ENCODE results near the gene RCAN2.

Gene RCAN2

DNA sequence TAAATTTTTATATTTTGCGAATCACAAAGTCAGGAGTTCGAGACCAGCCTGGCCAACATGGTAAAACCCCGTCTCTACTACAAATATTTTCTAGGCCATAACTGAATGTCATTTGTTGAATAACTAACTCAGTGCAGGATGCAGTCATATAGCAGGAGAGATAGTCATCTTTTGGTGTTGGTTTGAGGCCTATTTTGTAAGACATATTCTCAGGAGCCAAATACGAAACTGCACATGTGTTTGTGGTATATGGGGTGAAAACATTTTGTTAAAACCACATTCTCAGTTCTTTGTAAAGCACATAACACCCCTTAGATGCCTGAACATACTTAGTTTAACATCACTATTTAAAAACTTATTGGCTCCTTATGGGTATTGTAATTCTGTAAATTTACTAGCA, 315.8 kb downstream of the RCAN2 start:
- H3K27ac Mint-ChIP-seq (ENCODE audit: low read depth), result peak overlapping the region; percentile 100
- H3K4me3 Mint-ChIP-seq, result peak overlapping the region; percentile 58
- no peaks in the 10 kb centered on the region for H3K27me3 Mint-ChIP-seq
- DNase-seq (ENCODE audit: low spot score in 2 of 2) (peak in 1 of 2 donors; percentile 29), ATAC-seq (replicated peaks; ENCODE audit: extremely low read depth, poor library complexity, severe bottlenecking) (peak; percentile 88)
- H3K4me1 Mint-ChIP-seq, result peaks cover 48% of the 10 kb centered on the region
- H3K36me3 Mint-ChIP-seq (ENCODE audit: insufficient read depth), result peaks cover 4% of the 10 kb centered on the region
- no peaks in the 10 kb centered on the region for H3K9me3 Mint-ChIP-seq

DNA sequence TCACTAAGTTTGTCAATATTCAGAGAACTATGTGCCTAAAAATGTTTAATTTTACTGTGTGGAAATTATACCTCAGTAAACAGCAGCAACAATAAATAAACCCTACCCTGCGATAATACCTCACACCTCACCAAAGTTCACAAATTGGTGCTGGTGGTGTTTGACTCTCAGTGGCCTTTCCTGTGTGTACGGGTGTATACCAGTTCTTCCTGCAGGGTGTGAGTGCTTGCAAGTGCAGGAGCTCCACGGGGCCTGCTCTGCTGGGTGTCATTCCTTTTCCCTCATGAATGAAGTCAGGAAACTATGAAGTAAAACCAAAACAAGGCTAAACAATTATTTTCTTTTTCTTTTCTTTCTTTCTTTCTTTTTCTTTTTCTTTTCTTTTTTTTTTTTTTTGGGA, 316.3 kb downstream of the RCAN2 start:
- peak; percentile 42 for ATAC-seq (replicated peaks; ENCODE audit: extremely low read depth, poor library complexity, severe bottlenecking)
- Mint-ChIP-seq H3K4me3 (peak overlapping the region; percentile 58), H3K4me1 (peaks cover 53% of the 10 kb centered on the region), H3K36me3 (ENCODE audit: insufficient read depth) (peaks cover 8% of the 10 kb centered on the region), H3K27ac (ENCODE audit: low read depth) (peak overlapping the region; percentile 100), H3K27me3 (no peaks in the 10 kb centered on the region), H3K9me3 (no peaks in the 10 kb centered on the region)
- DNase-seq (ENCODE audit: low spot score in 2 of 2), result peak in 1 of 2 donors; percentile 19

DNA sequence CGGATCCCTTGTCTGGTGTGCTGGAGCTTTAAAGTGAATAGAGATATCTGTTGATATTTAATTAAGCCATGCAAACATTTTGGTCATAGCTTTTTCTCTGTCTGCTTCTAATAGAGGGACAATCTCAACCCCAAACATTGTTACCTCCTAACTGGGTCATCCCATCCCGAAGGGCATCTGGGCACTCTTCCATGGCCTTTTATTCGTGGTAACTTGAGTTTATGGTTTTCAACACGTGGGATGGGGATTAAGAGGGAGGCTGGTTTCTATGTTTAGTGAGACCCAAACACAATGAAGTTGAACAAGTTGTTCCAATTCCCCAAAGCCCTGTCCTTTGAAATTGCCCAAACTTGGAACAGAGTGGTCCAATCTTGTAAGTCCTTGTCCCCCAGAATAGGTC, 319.1 kb downstream of the RCAN2 start:
- no peak for ATAC-seq (replicated peaks; ENCODE audit: extremely low read depth, poor library complexity, severe bottlenecking)
- Mint-ChIP-seq H3K9me3 (no peaks in the 10 kb centered on the region), H3K4me1 (peaks cover 52% of the 10 kb centered on the region), H3K27me3 (no peaks in the 10 kb centered on the region), H3K36me3 (ENCODE audit: insufficient read depth) (peaks cover 11% of the 10 kb centered on the region), H3K27ac (ENCODE audit: low read depth) (no peak overlapping the region), H3K4me3 (no peak overlapping the region)
- DNase-seq (ENCODE audit: low spot score in 2 of 2), result no peak
